ENCODE measurements around the gene NOVA2. TPM values are rescaled to one million over a fixed set of nuclear protein-coding genes. Genes with fewer than 3 reads are reported as not detected.

The NOVA2 gene
- 0.59 TPM for total RNA-seq

GRCh38 chr19:45973553-45974338 lies at the start of gene NOVA2:
TSS of gene NOVA2 (minus strand) at chr19:45973865. CDS start at chr19:45973351, 514 bp downstream.
- no peak for DNase-seq

GRCh38 chr19:46023311-46023779 lies 49.7 kb upstream of the NOVA2 start:
- no peak for DNase-seq

GRCh38 chr19:46022431-46023310 lies 49.0 kb upstream of the NOVA2 start, which contains the start of gene PGLYRP1:
TSS of gene PGLYRP1 (minus strand) at chr19:46023053. CDS start at chr19:46023021, 32 bp downstream.
- DNase-seq, result no peak

- DNase-seq, result no peak
These were observed 48.4 kb upstream of the NOVA2 start for GRCh38 chr19:46022061-46022430.

- DNase-seq, result no peak
These were observed 47.9 kb upstream of the NOVA2 start for GRCh38 chr19:46021531-46022041.

GRCh38 chr19:46020819-46021125 lies 47.1 kb upstream of the NOVA2 start:
- DNase-seq, result no peak

- no peak for DNase-seq
These were observed 45.6 kb upstream of the NOVA2 start for GRCh38 chr19:46019270-46019669.

GRCh38 chr19:46018729-46019251 lies 45.1 kb upstream of the NOVA2 start:
- no peak for DNase-seq

- DNase-seq, result no peak
These were observed 44.4 kb upstream of the NOVA2 start for GRCh38 chr19:46017874-46018675.

GRCh38 chr19:46017095-46017429 lies 43.4 kb upstream of the NOVA2 start:
- no peak for DNase-seq

- DNase-seq, result peak; percentile 34
These were observed 42.9 kb upstream of the NOVA2 start for GRCh38 chr19:46016426-46017094.

- no peak for DNase-seq
These were observed 42.2 kb upstream of the NOVA2 start for GRCh38 chr19:46015687-46016425.

- DNase-seq, result no peak
These were observed 41.4 kb upstream of the NOVA2 start for GRCh38 chr19:46014941-46015686.

- no peak for DNase-seq
These were observed 40.9 kb upstream of the NOVA2 start for GRCh38 chr19:46014534-46014933.

GRCh38 chr19:46009530-46010510 lies 36.2 kb upstream of the NOVA2 start:
- DNase-seq, result peak; percentile 9

GRCh38 chr19:46006411-46006810 lies 32.7 kb upstream of the NOVA2 start:
- DNase-seq, result no peak

- no peak for DNase-seq
These were observed 29.1 kb upstream of the NOVA2 start for GRCh38 chr19:46002678-46003275.
